GM11168 (cell line): ENCODE measurements around the gene TRHDE.

Source experiments
- in situ Hi-C: fragments of 300-500 bp; cut with MboI; formaldehyde crosslinking; loops from one replicate; pipeline ENCODE4 v1.12.0; 2022; ENCODE audit warnings: low sequenced_read_pairs; ENCODE audit not compliant: unreplicated experiment

TRHDE gene

GRCh38 chr12:72273851-72274351 lies 1.7 kb downstream of the TRHDE start:
- in situ Hi-C loops, result no loop called here

- in situ Hi-C loops, result no loop called here
Measured at GRCh38 chr12:72274931-72275330, 2.8 kb downstream of the TRHDE start.

DNA sequence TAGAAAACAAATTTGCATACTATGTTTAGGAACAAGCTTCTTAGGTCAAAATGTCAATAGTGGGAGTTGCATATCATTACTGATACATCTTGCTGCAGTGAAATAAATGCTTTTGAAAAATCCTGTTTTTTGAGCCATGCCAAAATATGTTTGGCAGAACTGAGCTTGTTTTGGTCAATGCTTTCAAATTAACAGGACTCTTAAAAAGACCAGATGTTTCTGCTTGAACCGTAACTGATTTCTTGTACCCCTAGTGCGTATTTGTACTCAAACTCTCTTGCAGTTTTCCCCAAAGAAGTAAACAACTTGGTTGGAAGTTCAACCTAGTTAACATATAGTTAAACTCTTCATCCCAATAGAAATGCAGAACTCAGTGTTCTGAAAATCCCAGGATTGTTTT lies 3.4 kb downstream of the TRHDE start:
- in situ Hi-C loops, result no loop called here

DNA sequence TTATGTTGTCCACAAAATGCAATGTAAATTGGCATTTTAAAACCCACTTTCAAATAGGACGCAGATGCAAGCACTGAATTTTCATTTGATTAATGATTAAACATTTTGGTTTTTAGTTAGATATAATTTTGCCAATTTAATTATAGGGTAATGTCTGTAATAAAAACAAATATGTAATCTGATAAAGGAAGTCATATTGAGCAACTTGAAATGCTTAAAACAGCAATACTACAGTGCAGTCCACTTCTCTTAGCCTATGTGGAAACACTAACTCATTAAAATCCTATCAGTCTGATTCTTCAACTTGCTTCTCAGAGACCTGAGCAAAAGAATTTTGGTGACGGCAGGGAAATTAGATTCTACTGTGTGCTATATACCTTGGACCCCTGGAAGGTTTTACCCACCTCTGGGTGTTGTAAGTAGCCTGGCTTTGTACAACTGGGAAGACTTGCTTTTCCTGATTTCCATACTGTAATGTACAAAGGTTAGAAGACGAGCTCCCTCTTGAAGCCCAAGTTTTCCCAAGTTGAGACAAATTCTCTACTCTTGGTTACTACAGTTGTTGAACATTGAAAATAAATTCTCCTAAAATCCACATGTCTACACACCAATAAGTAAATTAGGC lies 4.1 kb downstream of the TRHDE start:
- in situ Hi-C loops, result no loop called here

DNA sequence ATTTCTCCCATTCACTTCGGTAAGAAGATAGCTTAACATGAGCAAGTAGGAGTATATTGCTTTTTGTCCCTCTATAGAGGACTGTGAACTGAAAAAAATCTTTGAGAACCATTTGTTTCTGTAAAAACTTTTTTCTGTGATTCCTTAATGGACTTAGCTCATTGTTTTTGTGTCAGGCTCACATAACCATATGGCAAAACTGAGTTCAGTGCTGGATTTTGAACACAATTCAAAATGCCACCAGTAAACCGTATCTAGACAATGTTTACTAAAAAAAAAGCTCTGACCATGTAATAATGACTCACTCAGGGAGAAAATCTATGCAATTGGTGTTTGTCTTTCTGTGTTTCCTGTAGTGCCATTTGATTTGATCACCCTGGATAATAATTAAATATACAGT lies 5.2 kb downstream of the TRHDE start:
- in situ Hi-C loops, result no loop called here

GRCh38 chr12:72278894-72279293 lies 6.7 kb downstream of the TRHDE start:
- in situ Hi-C loops, result no loop called here

DNA sequence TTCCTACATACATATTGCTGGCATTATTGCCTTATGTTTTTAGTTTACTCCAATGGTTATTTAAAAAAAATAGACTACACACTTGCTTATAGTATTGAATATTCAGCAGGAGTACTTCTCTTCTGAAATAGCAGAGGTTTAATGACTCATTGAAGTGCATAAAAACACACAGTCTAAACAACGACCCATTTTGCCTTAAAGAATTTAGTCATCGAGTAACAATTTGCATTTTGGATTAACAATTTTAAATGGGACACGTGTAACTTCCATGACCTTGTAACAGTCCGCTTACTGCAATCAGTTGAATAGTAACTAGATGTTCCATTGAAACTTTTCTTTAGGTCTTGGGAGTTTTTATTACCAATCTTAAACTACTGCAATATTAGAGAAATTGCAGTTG lies 9.0 kb downstream of the TRHDE start:
- in situ Hi-C loops, result no loop called here

GRCh38 chr12:72282721-72283120 lies 10.6 kb downstream of the TRHDE start:
- in situ Hi-C loops, result no loop called here

GRCh38 chr12:72285861-72286260 lies 13.7 kb downstream of the TRHDE start:
- in situ Hi-C loops, result no loop called here

GRCh38 chr12:72286526-72286925 lies 14.4 kb downstream of the TRHDE start:
- in situ Hi-C loops, result no loop called here

GRCh38 chr12:72288436-72288835 lies 16.3 kb downstream of the TRHDE start:
- in situ Hi-C loops, result no loop called here

DNA sequence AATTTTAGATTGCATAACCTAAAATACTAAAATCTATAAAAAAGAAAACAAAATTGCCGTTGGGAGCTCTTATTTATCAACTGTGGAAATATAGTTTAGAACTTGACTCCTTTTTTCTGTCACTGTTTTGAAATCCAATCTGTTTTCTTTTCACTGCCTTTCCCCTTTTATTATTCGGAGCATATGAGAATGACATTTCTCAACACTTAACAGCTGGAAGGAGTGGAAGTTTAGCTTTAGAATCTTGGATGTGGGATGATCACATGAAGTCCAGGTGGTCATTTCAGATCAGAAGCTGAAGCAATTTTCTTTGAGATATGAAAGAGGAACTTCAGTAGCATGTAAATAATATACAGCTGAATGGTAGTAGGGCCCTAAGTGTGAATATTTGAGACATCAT lies 16.7 kb downstream of the TRHDE start:
- in situ Hi-C loops, result no loop called here

GRCh38 chr12:72289633-72290032 lies 17.5 kb downstream of the TRHDE start:
- in situ Hi-C loops, result no loop called here

- in situ Hi-C loops, result no loop called here
Measured at GRCh38 chr12:72291175-72291574, 19.0 kb downstream of the TRHDE start.

DNA sequence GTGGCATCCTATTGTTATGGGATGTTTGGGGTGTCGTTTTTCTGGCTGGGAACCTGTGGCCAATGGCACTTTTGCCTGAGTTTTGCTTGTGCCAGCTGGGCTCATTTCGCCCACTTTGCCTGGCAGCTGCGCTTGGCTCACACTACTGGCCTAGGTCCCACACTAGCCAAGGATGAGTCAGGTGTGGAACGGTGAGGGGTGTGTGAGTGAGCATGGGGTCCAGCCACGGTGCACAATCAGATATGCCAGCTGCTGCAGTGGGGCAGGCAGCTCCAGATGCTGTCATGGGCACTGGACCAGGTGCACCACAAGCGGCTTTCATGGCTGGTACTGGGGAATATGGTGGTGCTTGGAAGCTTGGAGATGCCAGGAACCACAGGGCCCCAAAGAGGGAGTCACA lies 21.5 kb downstream of the TRHDE start:
- in situ Hi-C loops, result no loop called here

- in situ Hi-C loops, result no loop called here
Measured at GRCh38 chr12:72295101-72295500, 22.9 kb downstream of the TRHDE start.

- in situ Hi-C loops, result no loop called here
Measured at GRCh38 chr12:72295744-72296143, 23.6 kb downstream of the TRHDE start.

- in situ Hi-C loops, result no loop called here
Measured at GRCh38 chr12:72296389-72296788, 24.2 kb downstream of the TRHDE start.

DNA sequence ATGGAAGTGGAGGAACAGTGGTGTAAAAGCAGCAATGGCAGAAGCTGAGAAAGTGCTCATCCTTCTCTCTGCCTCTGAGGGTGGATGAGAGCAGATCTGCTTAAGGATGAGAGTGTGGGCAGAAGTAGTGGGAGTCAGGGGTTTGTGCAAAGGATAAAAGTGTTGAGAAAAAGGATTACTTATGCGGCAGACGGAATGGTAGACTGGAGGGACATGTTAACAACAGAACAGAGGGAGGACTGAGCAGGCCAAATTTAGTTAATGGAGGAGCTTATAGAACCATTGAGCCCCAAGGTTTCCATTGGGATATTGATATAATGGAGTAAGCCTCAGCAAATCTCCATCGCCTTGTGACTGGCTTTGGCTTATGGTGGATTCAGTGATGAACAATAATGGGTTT lies 25.5 kb downstream of the TRHDE start:
- in situ Hi-C loops, result no loop called here

DNA sequence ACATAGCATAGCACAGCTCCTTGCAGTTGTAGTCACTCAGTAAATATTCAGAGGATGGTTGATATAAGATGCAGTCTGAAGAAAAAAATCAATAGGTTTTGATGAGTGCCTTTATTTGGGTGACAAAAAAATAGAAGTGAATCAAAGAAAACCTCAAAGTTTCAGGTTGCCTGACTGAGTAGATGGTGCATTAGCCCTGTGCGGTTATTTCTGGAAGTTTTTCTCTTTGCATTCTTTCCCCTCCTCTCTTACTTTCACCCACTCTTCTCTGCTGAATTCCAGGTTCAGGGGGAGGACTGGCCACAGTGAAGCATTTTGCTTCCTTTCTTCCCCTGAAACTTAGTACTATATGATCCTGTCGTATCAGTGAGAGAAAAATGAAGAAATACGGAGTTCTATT lies 28.6 kb downstream of the TRHDE start:
- in situ Hi-C loops, result no loop called here

DNA sequence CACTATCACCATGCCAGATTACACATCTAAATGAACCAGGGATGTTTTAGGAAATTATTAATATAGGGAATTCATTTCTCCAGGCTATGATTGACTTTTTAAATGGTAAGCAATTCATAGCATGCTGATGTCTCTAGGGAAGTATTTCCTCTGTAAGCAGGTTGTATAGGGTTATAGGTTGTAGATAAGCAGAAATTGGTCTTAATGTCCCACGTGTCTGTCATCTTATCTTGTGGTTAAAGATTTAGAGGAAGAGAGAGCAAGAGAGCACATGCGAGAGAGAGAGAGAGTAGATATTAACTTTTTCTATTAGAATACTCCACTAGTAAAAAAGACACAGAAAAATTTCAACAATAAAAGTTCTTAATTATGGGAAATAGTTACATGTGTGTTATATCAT lies 32.6 kb downstream of the TRHDE start:
- in situ Hi-C loops, result no loop called here

DNA sequence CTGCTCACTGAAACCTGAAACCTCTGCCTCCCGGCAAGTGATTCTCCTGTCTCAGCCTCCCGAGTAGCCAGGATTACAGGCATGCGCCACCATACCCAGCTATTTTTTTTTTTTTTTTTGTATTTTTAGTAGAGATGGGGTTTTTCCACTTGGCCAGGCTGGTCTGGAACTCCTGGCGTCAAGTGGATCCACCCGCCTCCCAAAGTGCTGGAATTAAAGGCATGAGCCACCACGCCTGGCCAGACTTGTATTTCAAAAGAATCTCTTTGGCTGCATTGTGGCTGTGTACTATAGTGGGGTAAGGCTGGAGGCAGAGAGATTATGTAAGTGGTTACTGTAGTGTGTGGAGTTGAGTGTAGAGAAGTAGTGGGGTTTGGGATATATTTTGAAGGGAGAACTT lies 35.1 kb downstream of the TRHDE start:
- in situ Hi-C loops, result no loop called here

DNA sequence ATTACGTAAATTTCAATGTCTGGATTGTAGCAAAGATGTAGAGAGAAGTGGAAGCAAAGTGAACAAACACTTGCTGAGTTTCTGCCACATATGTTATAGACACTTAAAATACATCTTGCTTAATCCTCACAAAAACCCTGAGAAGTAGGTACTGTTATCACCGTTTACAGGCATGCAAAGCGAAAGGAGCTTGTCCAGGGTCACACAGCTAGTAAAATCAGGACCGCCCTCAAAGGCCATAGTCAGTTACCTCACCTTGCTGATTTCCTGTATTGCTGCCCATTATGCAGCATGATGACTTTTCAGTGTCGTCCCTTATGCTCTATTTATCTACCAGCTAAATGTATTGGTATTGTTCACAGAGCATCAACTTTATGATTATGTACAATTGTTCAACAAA lies 39.8 kb downstream of the TRHDE start:
- in situ Hi-C loops, result no loop called here
